Measurements from ENCODE around the gene TMEM45A. TPM values are rescaled to one million over a fixed set of nuclear protein-coding genes. Genes with fewer than 3 reads are reported as not detected.
A peak's percentile ranks its signal among the peaks of the same experiment; 100 is the strongest.
"Not testable (repeated sequence)": the region's sequence is repeated elsewhere in the genome, so short reads cannot be mapped to it uniquely, and the experiment has no call there.

TMEM45A gene
- 10 to 100 TPM in 11 of 12 donors, not detected in 1; 14.1 to 50.3 (median 20.5) TPM for polyA plus RNA-seq (ENCODE audit: insufficient read length in 12 of 12)
- long read RNA-seq, donor 1, partial matches to known transcripts: 0 of 2 reads
- long read RNA-seq, donor 1, other reads (novel, unspliced or antisense): 0 of 2 reads
- long read RNA-seq, donor 2, partial matches to known transcripts: 0 of 2 reads
- long read RNA-seq, donor 2, other reads (novel, unspliced or antisense): 0 of 2 reads
- long read RNA-seq, donor 3, transcript TMEM45A-201 (6 exons, 1,567 nt): major isoform, 5 of 5 reads
- long read RNA-seq, donor 3, partial matches to known transcripts: 0 of 5 reads
- long read RNA-seq, donor 3, other reads (novel, unspliced or antisense): 0 of 5 reads
- long read RNA-seq, donor 4: 0 reads
- long read RNA-seq, donor 5, partial matches to known transcripts: 0 of 3 reads
- long read RNA-seq, donor 5, other reads (novel, unspliced or antisense): 0 of 3 reads
- long read RNA-seq, donor 6, partial matches to known transcripts: 0 of 4 reads
- long read RNA-seq, donor 6, other reads (novel, unspliced or antisense): 0 of 4 reads
- long read RNA-seq, donor 7, partial matches to known transcripts: 0 of 2 reads
- long read RNA-seq, donor 7, other reads (novel, unspliced or antisense): 0 of 2 reads
- long read RNA-seq, donor 8, transcript TMEM45A-201 (6 exons, 1,567 nt): major isoform, 6 of 6 reads
- long read RNA-seq, donor 8, partial matches to known transcripts: 0 of 6 reads
- long read RNA-seq, donor 8, other reads (novel, unspliced or antisense): 0 of 6 reads
- long read RNA-seq, donor 9, partial matches to known transcripts: 11 of 13 reads
- long read RNA-seq, donor 9, other reads (novel, unspliced or antisense): 0 of 13 reads
- long read RNA-seq, donor 10, partial matches to known transcripts: 0 of 3 reads
- long read RNA-seq, donor 10, other reads (novel, unspliced or antisense): 0 of 3 reads
- long read RNA-seq, donor 11, transcript TMEM45A-201 (6 exons, 1,567 nt): major isoform, 7 of 7 reads
- long read RNA-seq, donor 11, partial matches to known transcripts: 0 of 7 reads
- long read RNA-seq, donor 11, other reads (novel, unspliced or antisense): 0 of 7 reads

- peak; percentile 93 for DNase-seq
Measured at GRCh38 chr3:100492059-100493006, at the start of gene TMEM45A. Gene TMEM45A (plus strand): TSS chr3:100492619. CDS start chr3:100555212, 62,593 bp downstream.

GRCh38 chr3:100443690-100444089 lies 48.7 kb upstream of the TMEM45A start:
- DNase-seq: no peak

- DNase-seq: not testable (repeated sequence)
Measured at GRCh38 chr3:100447067-100447466, 45.4 kb upstream of the TMEM45A start.

GRCh38 chr3:100448079-100448478 lies 44.3 kb upstream of the TMEM45A start:
- no peak for DNase-seq

GRCh38 chr3:100449214-100449613 lies 43.2 kb upstream of the TMEM45A start:
- DNase-seq: no peak

- no peak for DNase-seq
Measured at GRCh38 chr3:100454677-100455076, 37.7 kb upstream of the TMEM45A start.

- DNase-seq: no peak
Measured at GRCh38 chr3:100455841-100456550, 36.4 kb upstream of the TMEM45A start.

- no peak for DNase-seq
Measured at GRCh38 chr3:100456745-100457144, 35.7 kb upstream of the TMEM45A start.

- no peak for DNase-seq
Measured at GRCh38 chr3:100457811-100458210, 34.6 kb upstream of the TMEM45A start.

- no peak for DNase-seq
Measured at GRCh38 chr3:100458814-100459213, 33.6 kb upstream of the TMEM45A start.

GRCh38 chr3:100463002-100463401 lies 29.4 kb upstream of the TMEM45A start:
- DNase-seq: peak; percentile 33

GRCh38 chr3:100463646-100464155 lies 28.7 kb upstream of the TMEM45A start:
- DNase-seq: no peak

GRCh38 chr3:100465892-100466777 lies 26.3 kb upstream of the TMEM45A start:
- DNase-seq: no peak

GRCh38 chr3:100467133-100467532 lies 25.3 kb upstream of the TMEM45A start:
- DNase-seq: no peak

- no peak for DNase-seq
Measured at GRCh38 chr3:100468676-100469075, 23.7 kb upstream of the TMEM45A start.

GRCh38 chr3:100470951-100471350 lies 21.5 kb upstream of the TMEM45A start:
- no peak for DNase-seq

GRCh38 chr3:100471444-100471843 lies 21.0 kb upstream of the TMEM45A start:
- no peak for DNase-seq

- not testable (repeated sequence) for DNase-seq
Measured at GRCh38 chr3:100477851-100478360, 14.5 kb upstream of the TMEM45A start.

- not testable (repeated sequence) for DNase-seq
Measured at GRCh38 chr3:100478521-100478920, 13.9 kb upstream of the TMEM45A start.
